K562 (cell line): ENCODE measurements around the gene BCL7B. TPM values are rescaled to one million over a fixed set of nuclear protein-coding genes. Genes with fewer than 3 reads are reported as not detected.
A peak's percentile ranks its signal among the peaks of the same experiment; 100 is the strongest.

Experiments
- ATAC-seq: fragments of 200-7000 bp; cut with Tn5 transposase; 3 replicates; pipeline ENCODE4 v1.9.1; 2020; ENCODE audit warnings: moderate library complexity
- BruUV-seq: library from RNA; stranded (reverse); fragments of 400-500 nt; replicated peaks from 2 replicates; lab custom pipeline; 2021; lab: Mats Ljungman, UMichigan
- CTCF ChIA-PET: fragments of 300-600 bp; formaldehyde crosslinking; extraction: SDS; loops from one replicate; lab custom pipeline; 2021; ENCODE audit warnings: low intra/inter-chr PET ratio; lab: Yijun Ruan, JAX
- POLR2A ChIA-PET: fragments of 300-600, 350-650 bp; sonication (Branson Sonifier 250); formaldehyde crosslinking; extraction: SDS; loops from one replicate; lab custom pipeline; 2021; ENCODE audit warnings: antibody characterized with exemption, inconsistent platforms; lab: Yijun Ruan, JAX
- DNase-seq, 4 experiments: peaks; one replicate each; pipeline versions ENCODE4 v3.0.0 to v3.0.0-alpha.2; 2011 to 2018; ENCODE audit warnings: low spot score in 3 of 4, mixed read lengths in 3 of 4; ENCODE audit errors: extremely low read depth in 1 of 4
- FAIRE-seq: peaks from 2 replicates; lab custom pipeline; 2011; peaks lifted over from hg19 to GRCh38; lab: Jason Lieb, UNC
- H2AFZ ChIP-seq: 2 replicates; pipeline ENCODE4 v1.6.0; 2011; ENCODE audit warnings: low read depth, low read length, control low read depth, inconsistent platforms
- H3K27ac ChIP-seq: fragments of 200-600 bp; 3 replicates; pipeline ENCODE4 v1.8.0; 2011; ENCODE audit warnings: low read depth, mild to moderate bottlenecking, control low read depth, inconsistent platforms, low read length, moderate library complexity, mixed read lengths; ENCODE audit errors: extremely low read depth
- H3K27me3 ChIP-seq, 2 experiments: fragments of 300-600 bp in 1 of 2; 2 replicates in 1 of 2; 3 replicates in 1 of 2; pipeline versions ENCODE4 v1.6.0 to v1.8.0; 2011; ENCODE audit warnings: inconsistent platforms in 2 of 2, low read length in 2 of 2, mild to moderate bottlenecking in 1 of 2, mixed read lengths in 1 of 2, moderate library complexity in 1 of 2; ENCODE audit not compliant: control insufficient read depth in 2 of 2, insufficient read depth in 2 of 2
- H3K36me3 ChIP-seq: fragments of 300-600 bp; 3 replicates; pipeline ENCODE4 v1.8.0; 2011; ENCODE audit warnings: mild to moderate bottlenecking, low read length, inconsistent platforms; ENCODE audit not compliant: control insufficient read depth, insufficient read depth
- H3K4me1 ChIP-seq, 2 experiments: fragments of 200-600 bp in 1 of 2; replicated peaks in 1 of 2; 2 replicates in 1 of 2; 3 replicates in 1 of 2; pipeline versions ENCODE4 v1.5.1 to v1.8.0; 2011; ENCODE audit warnings: inconsistent platforms in 2 of 2, low read length in 2 of 2, mild to moderate bottlenecking in 1 of 2, mixed read lengths in 1 of 2, moderate library complexity in 1 of 2; ENCODE audit not compliant: control insufficient read depth in 2 of 2, insufficient read depth in 2 of 2
- H3K4me2 ChIP-seq: 2 replicates; pipeline ENCODE4 v1.6.1; 2011; ENCODE audit warnings: low read length, control low read depth, inconsistent platforms, mixed read lengths; ENCODE audit not compliant: insufficient read depth
- H3K4me3 ChIP-seq: fragments of 200-600 bp; sonication (generic), shearing (Covaris generic); 2 replicates; pipeline ENCODE4 v1.5.1; 2016; ENCODE audit warnings: control low read depth, inconsistent platforms
- H3K79me2 ChIP-seq: fragments of 200-600 bp; 3 replicates; pipeline ENCODE4 v1.8.0; 2011; ENCODE audit warnings: low read length, inconsistent platforms; ENCODE audit not compliant: control insufficient read depth, insufficient read depth
- H3K9ac ChIP-seq, 2 experiments: 2 replicates each; pipeline versions ENCODE4 v1.6.0 to v1.6.1; 2011; ENCODE audit warnings: low read depth in 2 of 2, low read length in 2 of 2, control low read depth in 1 of 2, inconsistent platforms in 1 of 2, mild to moderate bottlenecking in 1 of 2, mixed read lengths in 1 of 2; ENCODE audit not compliant: insufficient read depth in 1 of 2
- H3K9me1 ChIP-seq: one replicate; pipeline ENCODE4 v1.6.0; 2011; ENCODE audit warnings: inconsistent platforms, mild to moderate bottlenecking, low read length, moderate library complexity; ENCODE audit not compliant: control insufficient read depth, insufficient read depth
- H3K9me3 ChIP-seq: replicated peaks from 2 replicates; pipeline ENCODE4 v1.5.1; 2011; ENCODE audit warnings: low read depth, low read length, inconsistent platforms; ENCODE audit not compliant: control insufficient read depth, insufficient read depth
- H4K20me1 ChIP-seq: replicated peaks from 2 replicates; pipeline ENCODE4 v1.6.1; 2011; ENCODE audit warnings: low read length, inconsistent platforms, mixed read lengths; ENCODE audit not compliant: control insufficient read depth, insufficient read depth
- ATF3 ChIP-seq, 2 experiments: fragments of 450-650 bp in 1 of 2; sonication (generic) in 1 of 2; formaldehyde crosslinking in 1 of 2; IDR thresholded peaks in 1 of 2; conservative IDR thresholded peaks in 1 of 2; 2 replicates each; pipeline versions ENCODE4 v1.6.1 to v1.8.1; 2016 to 2023; ENCODE audit warnings: mild to moderate bottlenecking in 2 of 2, moderate library complexity in 2 of 2, inconsistent platforms in 1 of 2, missing genetic modification reagents in 1 of 2
- CC2D1A ChIP-seq: fragments of 450-650 bp; IDR thresholded peaks from 2 replicates; pipeline ENCODE4 v1.6.1; 2017; ENCODE audit warnings: mild to moderate bottlenecking
- HDAC3 ChIP-seq: fragments of 450-650 bp; IDR thresholded peaks from 2 replicates; pipeline ENCODE4 v1.6.1; 2018; ENCODE audit warnings: borderline replicate concordance, mild to moderate bottlenecking, moderate library complexity; ENCODE audit not compliant: partially characterized antibody
- JUND ChIP-seq, 2 experiments: IDR thresholded peaks; 2 replicates in 1 of 2; 3 replicates in 1 of 2; pipeline ENCODE4 v1.6.1; 2011; ENCODE audit warnings: borderline replicate concordance in 2 of 2, low read depth in 2 of 2, low read length in 2 of 2, improper control_type of control experiment in 1 of 2, missing biosample characterization in 1 of 2, missing genetic modification characterization in 1 of 2, missing genetic modification reagents in 1 of 2
- MTF1 ChIP-seq: fragments of 250-450 bp; sonication (Bioruptor Pico); IDR thresholded peaks from 2 replicates; pipeline ENCODE4 v1.9.0; 2021; ENCODE audit warnings: moderate library complexity, mild to moderate bottlenecking, inconsistent platforms, borderline replicate concordance
- NFE2L1 ChIP-seq: fragments of 450-650 bp; IDR thresholded peaks from 2 replicates; pipeline ENCODE4 v1.6.1; 2016; ENCODE audit warnings: missing genetic modification characterization, low read depth, mild to moderate bottlenecking, missing compliant biosample characterization, moderate library complexity, borderline replicate concordance
- PHTF2 ChIP-seq: fragments of 250-450 bp; sonication (Bioruptor Pico); IDR thresholded peaks from 2 replicates; pipeline ENCODE4 v1.5.0; 2021; ENCODE audit warnings: mild to moderate bottlenecking
- SRSF7 ChIP-seq: fragments of 200-400 bp; formaldehyde crosslinking; optimal IDR thresholded peaks from 2 replicates; pipeline ENCODE3; 2017; ENCODE audit warnings: mild to moderate bottlenecking, low read depth, low read length
- STAT6 ChIP-seq: sonication (generic); formaldehyde crosslinking; IDR thresholded peaks from 2 replicates; pipeline ENCODE4 v1.8.1; 2023; ENCODE audit warnings: mild to moderate bottlenecking, missing genetic modification reagents
- ZBTB34 ChIP-seq: fragments of 250-450 bp; sonication (Bioruptor Pico); IDR thresholded peaks from 2 replicates; pipeline ENCODE4 v1.8.0; 2021; ENCODE audit warnings: mild to moderate bottlenecking, moderate library complexity
- ZNF121 ChIP-seq: sonication (generic); formaldehyde crosslinking; conservative IDR thresholded peaks from 2 replicates; pipeline ENCODE4 v1.8.0; 2022; ENCODE audit warnings: missing genetic modification reagents
- ZNF384 ChIP-seq: IDR thresholded peaks from 2 replicates; pipeline ENCODE4 v1.6.1; 2012; ENCODE audit warnings: low read depth, low read length, improper control_type of control experiment
- ZNF785 ChIP-seq: fragments of 250-450 bp; sonication (Bioruptor Pico); IDR thresholded peaks from 2 replicates; pipeline ENCODE4 v1.4.0; 2020; ENCODE audit warnings: mild to moderate bottlenecking
- ZSCAN29 ChIP-seq: fragments of 450-650 bp; IDR thresholded peaks from 2 replicates; pipeline ENCODE4 v1.6.1; 2017
- WGBS: fragments of 100-300 bp; shearing (Covaris generic); methylation state at CpG from one replicate; pipeline ENCODE4 v1.1.6; 2016; ENCODE audit warnings: low coverage, mixed read lengths; ENCODE audit not compliant: insufficient coverage; ENCODE audit errors: missing lambda C conversion rate; 5-methylcytosine and 5-hydroxymethylcytosine counted together
- in situ Hi-C: fragments of 300-500 bp; cut with MboI; formaldehyde crosslinking; loops from 4 replicates; pipeline ENCODE4 v1.15.0; 2018; ENCODE audit warnings: inconsistent platforms, mixed read lengths
- intact Hi-C: fragments of 100-400 bp; cut with micrococcal nuclease; formaldehyde crosslinking; loops from 2 replicates; pipeline ENCODE4 v1.14.2; 2022
- polyA plus RNA-seq, 8 experiments: library from polyadenylated mRNA; depleted of rRNA in 4 of 8; stranded (reverse) in 5 of 8; unstranded in 3 of 8; fragments of >200 nt; fragmentation: Nextera tagmentation in 2 of 8; fragmentation: Illumina TruSeq in 1 of 8; extraction: Ambion mirVana in 2 of 8; extraction: Trizol in 1 of 8; gene quantifications; 2 replicates each; pipeline versions ENCODE4 v1.2.1 to v1.2.3, GENCODE V29; 2011 to 2014; ENCODE audit warnings: inconsistent platforms in 1 of 8, missing spikeins in 1 of 8
- total RNA-seq, 7 experiments: library from RNA; depleted of rRNA in 6 of 7; stranded (reverse); fragments of >200 nt in 6 of 7; fragmentation: Illumina TruSeq in 2 of 7; extraction: Trizol in 2 of 7; gene quantifications; 2 replicates each; pipeline versions ENCODE4 v1.2.1 to v1.2.3, GENCODE V29; 2011 to 2021; ENCODE audit warnings: low replicate concordance in 1 of 7

The BCL7B gene
- total and polyA plus RNA-seq, 9 of the 15 experiments (the other 6 are each of a cell fraction or from before 2014, with no cell fraction given), result 10.0 to 73.2 (median 32.9) TPM

- H3K4me3 ChIP-seq, result peak within 1 kb of the TSS; percentile 70
- H3K27me3 ChIP-seq, result no peaks in the 10 kb centered on the region
- peaks cover 34 to 61% of the 10 kb centered on the region in 2 experiments for H3K4me1 ChIP-seq
- peak within 1 kb of the TSS; percentile 91 for H2AFZ ChIP-seq
- in situ Hi-C loops, result no loop called here
- H3K36me3 ChIP-seq, result peaks cover 31% of the 10 kb centered on the region
- H4K20me1 ChIP-seq, result peaks cover 17% of the 10 kb centered on the region; the same call in 1 of the 2 replicates
- peak within 1 kb of the TSS; percentile 87 for H3K27ac ChIP-seq
- peak; percentile 91 for ATAC-seq
- BruUV-seq, result no TSS peak
- peak within 1 kb of the TSS; percentile 95 to 96 for H3K9ac ChIP-seq
- peak within 1 kb of the TSS; percentile 95 for H3K4me2 ChIP-seq
- H3K9me3 ChIP-seq, result no peaks in the 10 kb centered on the region
- WGBS, result under 1% methylated on average over 66 of the region's 75 CpGs
- peak; percentile 96 to 100 (median 98) for DNase-seq
- POLR2A ChIA-PET, result interaction anchor here (0.6 to 5.6 kb wide), 17 partner anchors 9 to 279 kb away, joined by 3 to 72 read pairs (median 4); partner anchors contain the start of genes BAZ1B and BCL7B
- CTCF ChIA-PET, result no interaction called here
- peak; percentile 97 for FAIRE-seq
- no peaks in the 10 kb centered on the region for H3K9me1 ChIP-seq
- peaks cover 47% of the 10 kb centered on the region for H3K79me2 ChIP-seq
- intact Hi-C loops, result loop anchor here (1.0 to 2.0 kb wide), 2 partner anchors 16 to 56 kb away; partner anchors contain the start of gene BAZ1B
- TF ChIP-seq ZNF384, result no peak
- no peak for TF ChIP-seq ZNF121 (CRISPR knock-in tag)
- TF ChIP-seq NFE2L1 (tag), result no peak
- TF ChIP-seq MTF1 (CRISPR knock-in tag), result no peak
- no peak for TF ChIP-seq PHTF2 (CRISPR knock-in tag)
- TF ChIP-seq ZBTB34 (CRISPR knock-in tag), result no peak
- TF ChIP-seq ATF3 (IDR thresholded peaks at IDR 0.05), result no peak
- 0 out of 2 replicates have a peak, but pooled peaks have one; percentile 16 for TF ChIP-seq ATF3 (CRISPR knock-in tag; conservative IDR thresholded peaks at IDR 0.05)
- no peak for TF ChIP-seq SRSF7
- TF ChIP-seq CC2D1A, result no peak
- no peak for TF ChIP-seq ZSCAN29
- TF ChIP-seq STAT6 (CRISPR knock-in tag), result 0 out of 2 replicates have a peak, but pooled peaks have one; percentile 49
- TF ChIP-seq HDAC3, result no peak
- TF ChIP-seq JUND (IDR thresholded peaks at IDR 0.05; ENCODE audit: borderline replicate concordance, low read depth, low read length), result peak; percentile 37; the same call in 1 of the 2 replicates
- no peak; the same call in 2 of the 3 replicates for TF ChIP-seq JUND (tag; IDR thresholded peaks at IDR 0.05; ENCODE audit: borderline replicate concordance, low read depth, low read length)
- TF ChIP-seq ZNF785 (CRISPR knock-in tag), result no peak
Measured at GRCh38 chr7:73578342-73579128, 21.0 kb upstream of the BCL7B start, which contains the start of gene TBL2. Gene TBL2 (minus strand): TSS chr7:73578579. CDS start chr7:73578549, 30 bp downstream.
